Astrocyte (in vitro differentiated cells and primary cell): ENCODE measurements around the gene MADD. TPM values are rescaled to one million over a fixed set of nuclear protein-coding genes. Genes with fewer than 3 reads are reported as not detected.

Experiments used
- DNase-seq: peaks from one replicate; pipeline ENCODE4 v3.0.0-alpha.2; 2010; ENCODE audit warnings: low read depth
- FAIRE-seq: peaks from 2 replicates; lab custom pipeline; 2011; peaks lifted over from hg19 to GRCh38; lab: Jason Lieb, UNC
- H2AFZ ChIP-seq: 2 replicates; pipeline ENCODE4 v1.6.0; 2012; ENCODE audit warnings: low read depth, low read length, inconsistent platforms
- H3K27ac ChIP-seq: 2 replicates; pipeline ENCODE4 v1.5.1; 2011; ENCODE audit warnings: low read depth, low read length, inconsistent platforms
- H3K27me3 ChIP-seq: 2 replicates; pipeline ENCODE4 v1.6.0; 2011; ENCODE audit warnings: low read length, inconsistent platforms; ENCODE audit not compliant: insufficient read depth
- H3K36me3 ChIP-seq: 2 replicates; pipeline ENCODE4 v1.5.1; 2011; ENCODE audit warnings: low read length, inconsistent platforms; ENCODE audit not compliant: insufficient read depth
- H3K4me1 ChIP-seq: 2 replicates; pipeline ENCODE4 v1.5.1; 2011; ENCODE audit warnings: low read length, inconsistent platforms; ENCODE audit not compliant: insufficient read depth
- H3K4me2 ChIP-seq: 2 replicates; pipeline ENCODE4 v1.6.0; 2012; ENCODE audit warnings: low read length, inconsistent platforms
- H3K4me3 ChIP-seq: 2 replicates; pipeline ENCODE4 v1.5.1; 2011; ENCODE audit warnings: low read depth, mild to moderate bottlenecking, low read length, inconsistent platforms; ENCODE audit not compliant: insufficient read depth
- H3K79me2 ChIP-seq: 2 replicates; pipeline ENCODE4 v1.6.0; 2012; ENCODE audit warnings: mild to moderate bottlenecking, low read length, inconsistent platforms; ENCODE audit not compliant: insufficient read depth
- H3K9ac ChIP-seq: 2 replicates; pipeline ENCODE4 v1.6.0; 2012; ENCODE audit warnings: mild to moderate bottlenecking, low read length, inconsistent platforms
- H3K9me3 ChIP-seq: 2 replicates; pipeline ENCODE4 v1.5.1; 2012; ENCODE audit warnings: low read depth, mild to moderate bottlenecking, low read length, inconsistent platforms; ENCODE audit not compliant: insufficient read depth
- H4K20me1 ChIP-seq: 2 replicates; pipeline ENCODE4 v1.6.0; 2012; ENCODE audit warnings: low read length, inconsistent platforms; ENCODE audit not compliant: insufficient read depth
- H3K27ac Mint-ChIP-seq: one replicate; pipeline ENCODE4 v1.8.0; 2021; ENCODE audit warnings: mild to moderate bottlenecking, mixed read lengths; ENCODE audit not compliant: unreplicated experiment
- H3K27me3 Mint-ChIP-seq: one replicate; pipeline ENCODE4 v1.8.0; 2021; ENCODE audit warnings: low read depth, mixed read lengths; ENCODE audit not compliant: unreplicated experiment
- H3K36me3 Mint-ChIP-seq: one replicate; pipeline ENCODE4 v1.8.0; 2021; ENCODE audit warnings: low read depth, mixed read lengths; ENCODE audit not compliant: unreplicated experiment
- H3K4me1 Mint-ChIP-seq: one replicate; pipeline ENCODE4 v1.8.0; 2021; ENCODE audit warnings: low read depth, mixed read lengths; ENCODE audit not compliant: unreplicated experiment
- H3K4me3 Mint-ChIP-seq: one replicate; pipeline ENCODE4 v1.8.0; 2021; ENCODE audit warnings: mild to moderate bottlenecking, moderate library complexity, mixed read lengths; ENCODE audit not compliant: unreplicated experiment
- H3K9me3 Mint-ChIP-seq: one replicate; pipeline ENCODE4 v1.8.0; 2021; ENCODE audit warnings: mild to moderate bottlenecking, mixed read lengths; ENCODE audit not compliant: unreplicated experiment
- EZH2 ChIP-seq: IDR thresholded peaks from 2 replicates; pipeline ENCODE4 v1.6.1; 2012; ENCODE audit warnings: mild to moderate bottlenecking, low read length, inconsistent platforms; ENCODE audit not compliant: insufficient read depth
- total RNA-seq: library from RNA; stranded (reverse); gene quantifications from 2 replicates; pipeline ENCODE4 v1.2.1, GENCODE V29; 2021
- TF ChIP-seq, protein P1 (sequence below): IDR thresholded peaks from 2 replicates; pipeline ENCODE4 v1.5.1; 2011; ENCODE audit warnings: low read depth, mild to moderate bottlenecking, inconsistent platforms, low read length, moderate library complexity; ENCODE audit not compliant: insufficient read depth

The MADD gene
- total RNA-seq, 1 donor from 2014 or later = 22.9 TPM

DNA sequence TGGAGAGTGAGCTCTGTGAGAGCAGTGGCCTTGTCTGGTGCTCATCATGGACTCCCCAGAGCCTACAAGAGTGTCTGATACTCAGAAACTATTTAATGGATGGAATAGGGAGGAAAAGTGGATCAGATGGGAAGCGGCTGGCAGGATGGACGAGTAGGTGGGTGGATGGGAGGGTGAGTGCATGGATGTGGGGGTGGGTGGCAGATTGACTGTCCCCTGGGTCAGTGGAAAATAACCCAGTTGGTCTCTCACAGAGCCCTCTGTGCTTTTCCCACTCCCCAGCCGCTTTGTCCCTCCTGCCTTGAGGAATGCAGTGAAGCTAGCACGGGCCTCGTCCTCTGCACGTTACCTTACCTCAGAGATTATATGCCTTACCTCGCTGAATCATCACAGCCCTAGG is 102.5 kb downstream of the MADD start:
- Histone ChIP-seq H3K4me1 (peaks cover 6% of the 10 kb centered on the region), H3K27me3 (no peaks in the 10 kb centered on the region), H3K4me2 (no peak overlapping the region), H3K9me3 (no peaks in the 10 kb centered on the region), H4K20me1 (no peaks in the 10 kb centered on the region), H2AFZ (no peak overlapping the region), H3K4me3 (no peak overlapping the region), H3K36me3 (no peaks in the 10 kb centered on the region), H3K79me2 (no peaks in the 10 kb centered on the region), H3K27ac (no peak overlapping the region), H3K9ac (no peak overlapping the region)
- DNase-seq (no peak), FAIRE-seq (no peak)
- no peak for TF ChIP-seq EZH2
- TF ChIP-seq, protein P1, sequence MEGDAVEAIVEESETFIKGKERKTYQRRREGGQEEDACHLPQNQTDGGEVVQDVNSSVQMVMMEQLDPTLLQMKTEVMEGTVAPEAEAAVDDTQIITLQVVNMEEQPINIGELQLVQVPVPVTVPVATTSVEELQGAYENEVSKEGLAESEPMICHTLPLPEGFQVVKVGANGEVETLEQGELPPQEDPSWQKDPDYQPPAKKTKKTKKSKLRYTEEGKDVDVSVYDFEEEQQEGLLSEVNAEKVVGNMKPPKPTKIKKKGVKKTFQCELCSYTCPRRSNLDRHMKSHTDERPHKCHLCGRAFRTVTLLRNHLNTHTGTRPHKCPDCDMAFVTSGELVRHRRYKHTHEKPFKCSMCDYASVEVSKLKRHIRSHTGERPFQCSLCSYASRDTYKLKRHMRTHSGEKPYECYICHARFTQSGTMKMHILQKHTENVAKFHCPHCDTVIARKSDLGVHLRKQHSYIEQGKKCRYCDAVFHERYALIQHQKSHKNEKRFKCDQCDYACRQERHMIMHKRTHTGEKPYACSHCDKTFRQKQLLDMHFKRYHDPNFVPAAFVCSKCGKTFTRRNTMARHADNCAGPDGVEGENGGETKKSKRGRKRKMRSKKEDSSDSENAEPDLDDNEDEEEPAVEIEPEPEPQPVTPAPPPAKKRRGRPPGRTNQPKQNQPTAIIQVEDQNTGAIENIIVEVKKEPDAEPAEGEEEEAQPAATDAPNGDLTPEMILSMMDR = no peak
- H3K9me3 Mint-ChIP-seq = no peaks in the 10 kb centered on the region
- peaks cover 11% of the 10 kb centered on the region for H3K4me1 Mint-ChIP-seq
- H3K27me3 Mint-ChIP-seq = peaks cover 7% of the 10 kb centered on the region
- H3K27ac Mint-ChIP-seq = no peak overlapping the region
- H3K4me3 Mint-ChIP-seq = no peak overlapping the region
- H3K36me3 Mint-ChIP-seq = no peaks in the 10 kb centered on the region

DNA sequence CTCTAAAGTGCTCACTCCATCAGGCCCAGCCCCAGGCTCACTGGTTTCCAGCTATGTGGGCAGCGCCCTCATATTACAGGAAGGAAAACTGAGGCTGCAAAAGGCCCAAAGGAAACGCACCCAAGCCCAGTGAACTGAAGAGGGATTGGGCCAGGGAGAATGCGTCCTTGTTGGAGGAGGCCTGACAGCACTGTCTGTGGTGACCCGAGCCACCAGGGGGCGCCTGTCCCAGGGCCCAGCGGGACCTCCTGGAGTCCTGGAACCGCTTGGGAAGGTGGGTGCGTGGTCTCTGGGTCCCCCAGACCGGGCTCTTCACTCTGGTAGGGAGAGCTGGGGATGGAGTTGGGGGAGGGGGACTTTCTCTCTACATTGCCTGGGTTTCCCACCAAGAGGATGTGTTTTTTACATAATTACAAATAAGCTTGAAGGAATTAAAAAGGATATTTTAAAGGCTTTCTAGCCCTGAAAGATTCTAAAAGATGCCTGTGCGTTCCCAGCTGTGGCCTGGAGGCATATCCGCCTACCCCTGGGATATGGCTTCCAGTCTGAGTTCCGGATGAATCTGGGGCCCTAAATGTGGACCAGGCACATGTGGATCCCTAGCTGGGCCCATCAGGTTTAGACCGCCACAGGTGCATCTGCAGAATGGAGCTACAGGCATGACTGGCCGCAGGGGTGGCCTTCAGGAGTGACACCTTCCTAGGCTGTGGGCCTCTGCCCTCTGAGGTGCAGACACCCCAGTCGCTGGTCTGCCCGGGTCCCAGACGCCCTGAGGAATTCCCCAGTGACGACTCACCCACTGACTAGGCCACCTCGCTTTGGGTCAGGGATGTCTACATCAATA is 104.2 kb downstream of the MADD start:
- FAIRE-seq = no peak
- H3K4me3 Mint-ChIP-seq = no peak overlapping the region
- H3K4me3 ChIP-seq = no peak overlapping the region
- no peak overlapping the region for H3K27ac ChIP-seq
- DNase-seq = peak; percentile 32
- H3K9ac ChIP-seq = no peak overlapping the region
- no peaks in the 10 kb centered on the region for H3K79me2 ChIP-seq
- H3K36me3 ChIP-seq = no peaks in the 10 kb centered on the region
- peaks cover 11% of the 10 kb centered on the region for H3K4me1 Mint-ChIP-seq
- H4K20me1 ChIP-seq = no peaks in the 10 kb centered on the region
- H3K9me3 ChIP-seq = no peaks in the 10 kb centered on the region
- no peaks in the 10 kb centered on the region for H3K27me3 ChIP-seq
- H2AFZ ChIP-seq = peak overlapping the region; percentile 58
- peaks cover 7% of the 10 kb centered on the region for H3K27me3 Mint-ChIP-seq
- H3K36me3 Mint-ChIP-seq = no peaks in the 10 kb centered on the region
- H3K27ac Mint-ChIP-seq = no peak overlapping the region
- H3K9me3 Mint-ChIP-seq = no peaks in the 10 kb centered on the region
- H3K4me2 ChIP-seq = no peak overlapping the region
- no peak for TF ChIP-seq EZH2
- TF ChIP-seq, protein P1 = peak; percentile 81
- H3K4me1 ChIP-seq = peaks cover 6% of the 10 kb centered on the region

DNA sequence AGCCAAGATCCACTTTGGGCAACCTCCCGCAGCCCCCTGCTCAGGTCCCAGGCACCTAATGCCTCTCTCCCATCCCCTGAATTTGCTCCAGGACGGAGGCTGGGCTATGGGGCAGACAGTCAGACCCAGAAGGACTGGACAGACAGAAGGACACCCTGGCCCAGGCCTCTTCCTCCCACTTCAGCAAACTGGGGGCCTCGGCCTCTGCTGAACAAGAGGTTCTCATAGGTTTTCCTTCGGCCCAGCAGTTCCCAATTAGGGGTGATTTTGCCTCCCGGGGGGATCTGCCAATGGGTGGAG is 104.7 kb downstream of the MADD start:
- no peaks in the 10 kb centered on the region for H4K20me1 ChIP-seq
- FAIRE-seq (no peak), DNase-seq (no peak)
- no peaks in the 10 kb centered on the region for H3K9me3 ChIP-seq
- no peaks in the 10 kb centered on the region for H3K79me2 ChIP-seq
- no peaks in the 10 kb centered on the region for H3K36me3 ChIP-seq
- H3K4me3 ChIP-seq = no peak overlapping the region
- Mint-ChIP-seq H3K27me3 (peaks cover 4% of the 10 kb centered on the region), H3K27ac (peak overlapping the region; percentile 64), H3K36me3 (no peaks in the 10 kb centered on the region), H3K9me3 (no peaks in the 10 kb centered on the region), H3K4me3 (no peak overlapping the region), H3K4me1 (peaks cover 11% of the 10 kb centered on the region)
- no peak overlapping the region for H2AFZ ChIP-seq
- no peak overlapping the region for H3K9ac ChIP-seq
- H3K27ac ChIP-seq = no peak overlapping the region
- H3K27me3 ChIP-seq = no peaks in the 10 kb centered on the region
- peaks cover 6% of the 10 kb centered on the region for H3K4me1 ChIP-seq
- no peak overlapping the region for H3K4me2 ChIP-seq
- TF ChIP-seq, protein P1 = no peak
- TF ChIP-seq EZH2 = no peak
